Pancreas (tissue), 10 donors: Measurements from ENCODE around the gene FAM168A. TPM values are rescaled to one million over a fixed set of nuclear protein-coding genes. Genes with fewer than 3 reads are reported as not detected.

Experiments
- ATAC-seq, 4 donors: fragments of 200-7000 bp; cut with Tn5 transposase; one replicate each; pipeline versions ENCODE4 v1.8.0 to v1.9.1; 2020; ENCODE audit warnings: mild to moderate bottlenecking in 4 of 4, moderate library complexity in 4 of 4
- DNase-seq, 6 donors: peaks; one replicate each; pipeline ENCODE4 v3.0.0-alpha.2; 2020
- FAIRE-seq: peaks from 2 replicates; lab custom pipeline; 2012; peaks lifted over from hg19 to GRCh38; lab: Jason Lieb, UNC
- H3K27ac ChIP-seq, 4 donors: fragments of 200-600 bp; sonication (generic); 1 replicate in 3 of 4; 2 replicates in 1 of 4; pipeline versions ENCODE4 v1.5.0 to v1.8.0; 2020
- H3K27me3 ChIP-seq, 4 donors: fragments of 200-600 bp; one replicate each; pipeline ENCODE4 v1.8.0; 2021
- H3K36me3 ChIP-seq, 3 donors: fragments of 200-600 bp; sonication (generic) in 1 of 3; one replicate each; pipeline versions ENCODE4 v1.5.0 to v1.8.0; 2020 to 2021
- H3K4me1 ChIP-seq, 3 donors: fragments of 200-600 bp; one replicate each; pipeline ENCODE4 v1.8.0; 2021
- H3K4me3 ChIP-seq, 4 donors: fragments of 200-600 bp; sonication (generic) in 2 of 4; one replicate each; pipeline versions ENCODE4 v1.5.0 to v1.8.0; 2020 to 2021
- H3K9me3 ChIP-seq, 4 donors: fragments of 200-600 bp; one replicate each; pipeline ENCODE4 v1.8.0; 2021
- WGBS, 2 donors: extraction: QIAGEN DNeasy Blood & Tissue Kit; methylation state at CpG; one replicate each; pipeline ENCODE4 v1.1.7; 2013; 5-methylcytosine and 5-hydroxymethylcytosine counted together
- intact Hi-C, 3 donors: fragments of 100-400 bp; cut with DNase I; formaldehyde crosslinking; loops; one replicate each; pipeline versions ENCODE4 v1.11.1 to v1.14.2; 2022
- polyA plus RNA-seq, 2 donors: library from polyadenylated mRNA; stranded (reverse); fragments of 200-250 nt; gene quantifications; one replicate each; pipeline ENCODE4 v1.2.3, GENCODE V29; 2013
- total RNA-seq, 6 donors: library from RNA; stranded (reverse); fragmentation: NEBNext Ultra II Directional in 4 of 6; extraction: Animal tissue kit (Norgen Biotek cat#: 25700) in 4 of 6; gene quantifications; one replicate each; pipeline versions ENCODE4 v1.2.1 to v1.2.4, GENCODE V29; 2021 to 2023
- TF ChIP-seq, protein P1 (sequence below), 4 donors: fragments of 200-600 bp; sonication (generic) in 3 of 4; IDR thresholded peaks; one replicate each; pipeline versions ENCODE4 v1.5.0 to v1.8.0; 2021; ENCODE audit warnings: antibody characterized with exemption in 4 of 4
- donor health status: healthy with polysubstance abuse.
- donor health status: DM: no; HTN: no; CAD: no; lungs with moderate emphysema.
- donor health status: DM: no; HTN: no; CAD: no.
- donor health status: control.
- donor health status: control.
- donor health status: Bipolar disorder and iron deficiency.
- donor health status: DM: yes; HTN: yes; CAD: no.
- donor health status: DM: no; HTN: no; CAD: no.
- donor health status: DM: no; HTN: no; CAD: no.
- donor health status: DM: yes; HTN: yes; CAD: no.

Gene FAM168A
- total and polyA plus RNA-seq, 8 donors: 4.9 to 22.5 (median 13.4) TPM

DNA sequence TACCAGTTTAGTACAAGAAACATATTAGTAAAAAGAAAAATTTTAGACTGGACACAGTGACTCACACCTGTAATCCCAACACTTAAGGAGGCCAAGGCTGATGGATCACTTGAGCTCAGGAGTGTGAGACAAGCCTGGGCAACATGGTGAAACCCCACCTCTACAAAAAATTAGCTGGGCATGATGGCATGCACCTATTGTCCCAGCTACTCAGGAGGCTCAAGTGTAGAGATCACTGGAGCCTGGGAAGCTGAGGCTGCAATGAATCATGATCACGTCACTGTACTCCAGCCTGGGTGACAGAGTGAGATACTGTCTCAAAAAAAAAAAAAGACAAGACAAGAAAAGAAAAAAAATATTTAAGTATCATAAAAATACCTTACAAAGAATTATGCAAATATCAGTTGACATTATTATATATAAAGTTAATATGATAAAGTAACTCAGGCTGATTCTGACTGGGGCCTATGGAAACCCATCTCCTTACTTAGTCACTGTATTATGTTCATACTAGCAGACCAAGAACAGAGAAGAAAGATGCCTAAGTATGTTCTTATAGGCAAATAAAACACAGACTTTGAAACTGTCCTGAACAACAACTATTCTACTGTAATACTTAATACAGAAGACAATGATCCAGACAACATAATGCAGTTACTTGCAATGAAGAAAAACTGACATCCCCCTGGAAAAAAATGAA, 27.3 kb downstream of the FAM168A start:
- no peaks in the 10 kb centered on the region for H3K27me3 ChIP-seq
- TF ChIP-seq, protein P1, sequence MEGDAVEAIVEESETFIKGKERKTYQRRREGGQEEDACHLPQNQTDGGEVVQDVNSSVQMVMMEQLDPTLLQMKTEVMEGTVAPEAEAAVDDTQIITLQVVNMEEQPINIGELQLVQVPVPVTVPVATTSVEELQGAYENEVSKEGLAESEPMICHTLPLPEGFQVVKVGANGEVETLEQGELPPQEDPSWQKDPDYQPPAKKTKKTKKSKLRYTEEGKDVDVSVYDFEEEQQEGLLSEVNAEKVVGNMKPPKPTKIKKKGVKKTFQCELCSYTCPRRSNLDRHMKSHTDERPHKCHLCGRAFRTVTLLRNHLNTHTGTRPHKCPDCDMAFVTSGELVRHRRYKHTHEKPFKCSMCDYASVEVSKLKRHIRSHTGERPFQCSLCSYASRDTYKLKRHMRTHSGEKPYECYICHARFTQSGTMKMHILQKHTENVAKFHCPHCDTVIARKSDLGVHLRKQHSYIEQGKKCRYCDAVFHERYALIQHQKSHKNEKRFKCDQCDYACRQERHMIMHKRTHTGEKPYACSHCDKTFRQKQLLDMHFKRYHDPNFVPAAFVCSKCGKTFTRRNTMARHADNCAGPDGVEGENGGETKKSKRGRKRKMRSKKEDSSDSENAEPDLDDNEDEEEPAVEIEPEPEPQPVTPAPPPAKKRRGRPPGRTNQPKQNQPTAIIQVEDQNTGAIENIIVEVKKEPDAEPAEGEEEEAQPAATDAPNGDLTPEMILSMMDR (IDR thresholded peaks at IDR 0.05): no peak
- no peak overlapping the region for H3K4me3 ChIP-seq
- no peak overlapping the region for H3K27ac ChIP-seq
- WGBS, 2 donors: 93 to 94% methylated on average over 1 of the region's 1 CpG
- no peaks in the 10 kb centered on the region for H3K36me3 ChIP-seq
- intact Hi-C loops: no loop called here
- ATAC-seq: no peak
- no peak for DNase-seq
- H3K4me1 ChIP-seq: no peaks in the 10 kb centered on the region
- no peak for FAIRE-seq
- H3K9me3 ChIP-seq: no peaks in the 10 kb centered on the region

DNA sequence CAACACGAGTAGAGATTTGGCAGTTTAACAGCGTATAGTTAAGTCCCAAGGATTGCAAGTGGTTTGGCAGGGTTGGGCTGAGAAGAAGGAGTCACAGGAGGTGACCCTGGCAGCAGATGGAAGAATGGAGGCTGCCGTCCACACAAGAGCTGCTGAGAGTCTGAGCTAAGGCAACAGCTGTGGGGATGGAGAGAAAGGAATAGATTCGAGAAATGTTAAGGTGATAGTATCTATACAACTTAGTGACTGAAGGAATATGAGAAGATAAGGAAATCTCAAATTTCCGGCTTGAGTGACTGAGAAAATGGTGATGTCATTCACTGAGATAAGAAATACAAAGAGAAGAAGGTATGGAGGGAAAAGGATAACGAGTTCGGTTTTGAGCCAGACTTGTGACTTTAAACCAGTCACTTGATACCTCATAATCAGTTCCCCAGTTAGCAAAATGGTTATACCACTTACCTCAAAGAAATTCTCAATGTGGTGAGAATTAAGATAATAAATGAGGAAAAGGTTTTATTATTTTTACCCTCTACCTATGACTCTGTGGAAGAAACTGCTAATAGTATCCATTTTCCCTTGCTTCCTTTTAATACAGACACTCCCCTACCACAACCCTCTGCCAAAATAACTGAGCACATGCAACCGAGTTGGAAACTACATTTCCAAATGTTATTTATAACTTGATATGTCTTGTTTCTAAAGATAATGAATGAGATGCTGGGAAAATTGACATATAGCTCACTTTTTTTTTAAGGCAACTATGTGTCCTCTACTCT, 30.7 kb downstream of the FAM168A start:
- no peak for FAIRE-seq
- 63 to 72% methylated on average over 8 of the region's 8 CpGs for WGBS, 2 donors
- H3K4me3 ChIP-seq: no peak overlapping the region
- H3K36me3 ChIP-seq: no peaks in the 10 kb centered on the region
- H3K27me3 ChIP-seq: no peaks in the 10 kb centered on the region
- H3K9me3 ChIP-seq: no peaks in the 10 kb centered on the region
- no peaks in the 10 kb centered on the region for H3K4me1 ChIP-seq
- intact Hi-C loops: no loop called here
- TF ChIP-seq, protein P1 (IDR thresholded peaks at IDR 0.05): no peak
- no peak for DNase-seq
- H3K27ac ChIP-seq: no peak overlapping the region
- ATAC-seq: no peak

DNA sequence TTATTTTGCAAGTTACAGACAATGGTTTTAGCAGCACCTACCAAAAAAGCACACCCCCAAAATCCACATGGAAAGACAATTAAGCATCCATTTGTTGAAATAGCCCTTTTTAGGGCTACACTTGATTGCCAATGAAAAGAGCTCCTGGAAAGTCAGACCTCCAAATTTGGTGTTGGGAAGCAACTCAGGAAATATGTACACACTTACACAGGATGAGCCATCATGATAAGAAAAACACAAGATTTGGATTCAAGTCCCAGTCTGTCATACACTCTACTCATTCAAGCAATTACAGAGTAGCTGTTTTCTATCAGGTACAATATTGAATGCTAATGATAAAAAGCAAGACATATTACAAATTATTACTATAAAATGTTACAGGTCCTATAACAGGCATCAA, 31.5 kb downstream of the FAM168A start:
- no peaks in the 10 kb centered on the region for H3K4me1 ChIP-seq
- no peaks in the 10 kb centered on the region for H3K27me3 ChIP-seq
- TF ChIP-seq, protein P1 (IDR thresholded peaks at IDR 0.05): no peak
- H3K4me3 ChIP-seq: no peak overlapping the region
- FAIRE-seq (no peak), ATAC-seq (no peak), DNase-seq (no peak)
- no peak overlapping the region for H3K27ac ChIP-seq
- H3K36me3 ChIP-seq: no peaks in the 10 kb centered on the region
- intact Hi-C loops: no loop called here
- H3K9me3 ChIP-seq: no peaks in the 10 kb centered on the region

DNA sequence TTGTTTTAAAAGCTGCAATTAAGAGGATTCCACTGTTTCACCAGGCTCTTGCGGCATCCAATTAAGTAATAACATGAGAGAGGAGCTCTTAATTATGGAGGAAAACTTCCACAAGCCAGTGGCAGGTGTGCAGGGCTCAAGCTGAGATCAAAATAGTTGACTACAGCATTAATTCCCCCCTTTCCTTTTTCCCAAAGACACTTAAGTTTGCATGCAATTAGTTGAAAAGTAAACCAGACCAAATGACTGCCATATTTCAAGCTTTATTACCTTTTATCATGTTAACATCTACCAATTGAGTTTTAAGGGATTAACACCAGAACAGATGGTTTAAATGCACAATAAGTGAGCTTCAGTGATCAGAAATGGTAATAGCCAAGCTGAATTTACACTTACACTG, 32.1 kb downstream of the FAM168A start:
- TF ChIP-seq, protein P1 (IDR thresholded peaks at IDR 0.05): no peak
- Histone ChIP-seq H3K36me3 (no peaks in the 10 kb centered on the region), H3K4me3 (no peak overlapping the region), H3K27me3 (no peaks in the 10 kb centered on the region), H3K27ac (no peak overlapping the region), H3K9me3 (no peaks in the 10 kb centered on the region), H3K4me1 (no peaks in the 10 kb centered on the region)
- intact Hi-C loops: no loop called here
- no peak for DNase-seq
- no peak for FAIRE-seq
- ATAC-seq: no peak
- WGBS, 2 donors: 95% methylated on average over 1 of the region's 1 CpG

DNA sequence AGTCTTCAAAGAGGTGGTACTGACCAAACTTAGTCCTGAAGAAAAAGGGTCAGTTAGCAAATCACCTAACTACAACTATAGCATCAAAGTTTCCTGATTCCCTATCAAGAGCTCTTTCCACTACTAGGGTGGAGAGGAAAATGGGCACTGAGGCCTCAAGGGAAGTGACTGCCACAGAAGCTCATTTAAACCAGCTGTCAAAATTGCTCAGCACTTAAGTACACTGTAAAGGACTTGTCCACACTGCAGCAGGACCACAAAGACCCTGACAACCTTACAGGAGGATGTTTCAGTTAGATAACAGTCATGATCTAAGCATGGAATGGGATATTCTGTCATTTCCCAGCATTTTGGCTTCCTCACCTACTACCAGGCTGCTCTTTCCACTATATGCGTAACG, 33.0 kb downstream of the FAM168A start:
- no peaks in the 10 kb centered on the region for H3K36me3 ChIP-seq
- no peak for DNase-seq
- TF ChIP-seq, protein P1 (IDR thresholded peaks at IDR 0.05): no peak
- H3K27ac ChIP-seq: no peak overlapping the region
- no peak for ATAC-seq
- no peak for FAIRE-seq
- 86 to 92% methylated on average over 2 of the region's 2 CpGs for WGBS, 2 donors
- intact Hi-C loops: no loop called here
- no peaks in the 10 kb centered on the region for H3K27me3 ChIP-seq
- peaks cover 0 to under 1% (median 0%) of the 10 kb centered on the region in 3 donors for H3K4me1 ChIP-seq
- no peaks in the 10 kb centered on the region for H3K9me3 ChIP-seq
- no peak overlapping the region for H3K4me3 ChIP-seq
